Erythroblast (primary cell): ENCODE data around the gene CERKL.

Source experiments
- GATA1 ChIP-seq: IDR thresholded peaks from 2 replicates; pipeline ENCODE4 v1.6.1; 2011; ENCODE audit warnings: low read depth, mild to moderate bottlenecking, control low read depth, low read length, moderate library complexity
- POLR2A ChIP-seq: IDR thresholded peaks from 2 replicates; pipeline ENCODE4 v1.6.1; 2011; ENCODE audit warnings: mild to moderate bottlenecking, low read length

- no peak for TF ChIP-seq POLR2A
- no peak for TF ChIP-seq GATA1
Measured at GRCh38 chr2:181697126-181697525, 40.2 kb upstream of the CERKL start.
